ENCODE results near the gene FSCN2.

GRCh38 chr17:81542431-81543338, 14.5 kb downstream of the FSCN2 start:
- TF ChIP-seq CTCF (IDR thresholded peaks at IDR 0.05): no peak
- no peak for TF ChIP-seq POLR2A (IDR thresholded peaks at IDR 0.05)

Data from body of pancreas (tissue), 4 donors.